OCI-LY1 (cell line): Measurements from ENCODE around the gene NEXMIF.

Source experiments
- H2AFZ ChIP-seq: fragments of 200-600 bp; sonication (generic), shearing (Covaris generic); 2 replicates; pipeline ENCODE4 v1.6.0; 2014; ENCODE audit warnings: antibody characterized with exemption, mild to moderate bottlenecking, low read length
- H3F3A ChIP-seq: fragments of 200-600 bp; sonication (generic), shearing (Covaris generic); 2 replicates; pipeline ENCODE4 v1.6.0; 2014; ENCODE audit warnings: mild to moderate bottlenecking, antibody characterized with exemption, low read length, moderate library complexity; ENCODE audit not compliant: insufficient read depth
- H3K27ac ChIP-seq: fragments of 200-600 bp; sonication (generic); 2 replicates; pipeline ENCODE4 v1.5.1; 2014; ENCODE audit warnings: low read length, mixed run types, mild to moderate bottlenecking, low read depth; ENCODE audit not compliant: poor library complexity, severe bottlenecking
- H3K27me3 ChIP-seq: fragments of 200-600 bp; sonication (generic); 2 replicates; pipeline ENCODE4 v1.6.0; 2014; ENCODE audit warnings: antibody characterized with exemption, mild to moderate bottlenecking, low read length, moderate library complexity; ENCODE audit not compliant: insufficient read depth
- H3K36me3 ChIP-seq: fragments of 200-600 bp; sonication (generic); 2 replicates; pipeline ENCODE4 v1.6.1; 2014; ENCODE audit warnings: mild to moderate bottlenecking, antibody characterized with exemption, low read length, moderate library complexity, mixed read lengths; ENCODE audit not compliant: insufficient read depth
- H3K4me1 ChIP-seq: fragments of 200-600 bp; sonication (generic); 2 replicates; pipeline ENCODE4 v1.5.1; 2014; ENCODE audit warnings: mild to moderate bottlenecking, low read length, moderate library complexity; ENCODE audit not compliant: insufficient read depth, severe bottlenecking
- H3K4me2 ChIP-seq: fragments of 200-600 bp; sonication (generic), shearing (Covaris generic); 2 replicates; pipeline ENCODE4 v1.6.1; 2014; ENCODE audit warnings: low read length
- H3K4me3 ChIP-seq: fragments of 200-600 bp; sonication (generic); 2 replicates; pipeline ENCODE4 v1.5.1; 2014; ENCODE audit warnings: low read length, low read depth, mild to moderate bottlenecking, mixed read lengths; ENCODE audit not compliant: poor library complexity, severe bottlenecking
- H3K79me2 ChIP-seq: fragments of 200-600 bp; shearing (Covaris generic); 2 replicates; pipeline ENCODE4 v1.6.1; 2016; ENCODE audit warnings: mixed run types, low read length, mixed read lengths; ENCODE audit not compliant: insufficient read depth
- H3K9ac ChIP-seq: fragments of 200-600 bp; sonication (generic), shearing (Covaris generic); 2 replicates; pipeline ENCODE4 v1.6.1; 2014; ENCODE audit warnings: mild to moderate bottlenecking, low read length, mixed read lengths
- H3K9me2 ChIP-seq: fragments of 200-600 bp; sonication (generic), shearing (Covaris generic); 2 replicates; pipeline ENCODE4 v1.6.1; 2014; ENCODE audit warnings: low read depth, mild to moderate bottlenecking, low read length, mixed read lengths
- H3K9me3 ChIP-seq: fragments of 200-600 bp; shearing (Covaris generic); 2 replicates; pipeline ENCODE4 v1.6.1; 2014; ENCODE audit warnings: low read length, mixed read lengths
- H4K20me1 ChIP-seq: fragments of 200-600 bp; sonication (generic), shearing (Covaris generic); 2 replicates; pipeline ENCODE4 v1.6.0; 2016; ENCODE audit warnings: mild to moderate bottlenecking, low read length; ENCODE audit not compliant: insufficient read depth
- EZH2 ChIP-seq: fragments of 200-600 bp; sonication (generic), shearing (Covaris generic); IDR thresholded peaks from 2 replicates; pipeline ENCODE4 v1.8.0; 2017; ENCODE audit warnings: borderline replicate concordance, mixed run types, mild to moderate bottlenecking, antibody characterized with exemption, low read length, moderate library complexity, mixed read lengths
- TF ChIP-seq, protein P1 (sequence below): fragments of 200-600 bp; sonication (generic), shearing (Covaris generic); IDR thresholded peaks from 2 replicates; pipeline ENCODE4 v1.5.1; 2017; ENCODE audit warnings: mild to moderate bottlenecking, antibody characterized with exemption, low read length, moderate library complexity, mixed read lengths

The NEXMIF gene

GRCh38 chrX:74922922-74923543 lies 2.2 kb downstream of the NEXMIF start:
- no peaks in the 10 kb centered on the region for H3K4me1 ChIP-seq
- TF ChIP-seq, protein P1, sequence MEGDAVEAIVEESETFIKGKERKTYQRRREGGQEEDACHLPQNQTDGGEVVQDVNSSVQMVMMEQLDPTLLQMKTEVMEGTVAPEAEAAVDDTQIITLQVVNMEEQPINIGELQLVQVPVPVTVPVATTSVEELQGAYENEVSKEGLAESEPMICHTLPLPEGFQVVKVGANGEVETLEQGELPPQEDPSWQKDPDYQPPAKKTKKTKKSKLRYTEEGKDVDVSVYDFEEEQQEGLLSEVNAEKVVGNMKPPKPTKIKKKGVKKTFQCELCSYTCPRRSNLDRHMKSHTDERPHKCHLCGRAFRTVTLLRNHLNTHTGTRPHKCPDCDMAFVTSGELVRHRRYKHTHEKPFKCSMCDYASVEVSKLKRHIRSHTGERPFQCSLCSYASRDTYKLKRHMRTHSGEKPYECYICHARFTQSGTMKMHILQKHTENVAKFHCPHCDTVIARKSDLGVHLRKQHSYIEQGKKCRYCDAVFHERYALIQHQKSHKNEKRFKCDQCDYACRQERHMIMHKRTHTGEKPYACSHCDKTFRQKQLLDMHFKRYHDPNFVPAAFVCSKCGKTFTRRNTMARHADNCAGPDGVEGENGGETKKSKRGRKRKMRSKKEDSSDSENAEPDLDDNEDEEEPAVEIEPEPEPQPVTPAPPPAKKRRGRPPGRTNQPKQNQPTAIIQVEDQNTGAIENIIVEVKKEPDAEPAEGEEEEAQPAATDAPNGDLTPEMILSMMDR, result no peak
- no peak for TF ChIP-seq EZH2
- H3K27ac ChIP-seq, result no peak overlapping the region
- H3K27me3 ChIP-seq, result no peaks in the 10 kb centered on the region
- H3K36me3 ChIP-seq, result no peaks in the 10 kb centered on the region
- H3K4me2 ChIP-seq, result no peak overlapping the region
- H3F3A ChIP-seq, result no peaks in the 10 kb centered on the region
- no peak overlapping the region for H3K9ac ChIP-seq
- H3K79me2 ChIP-seq, result no peaks in the 10 kb centered on the region
- no peak overlapping the region for H2AFZ ChIP-seq
- no peaks in the 10 kb centered on the region for H3K9me3 ChIP-seq
- H3K4me3 ChIP-seq, result no peak overlapping the region
- no peaks in the 10 kb centered on the region for H4K20me1 ChIP-seq
- H3K9me2 ChIP-seq, result no peaks in the 10 kb centered on the region

GRCh38 chrX:74911494-74911893 lies 13.8 kb downstream of the NEXMIF start:
- H3K27ac ChIP-seq, result no peak overlapping the region
- H3K36me3 ChIP-seq, result no peaks in the 10 kb centered on the region
- no peak overlapping the region for H3K9ac ChIP-seq

DNA sequence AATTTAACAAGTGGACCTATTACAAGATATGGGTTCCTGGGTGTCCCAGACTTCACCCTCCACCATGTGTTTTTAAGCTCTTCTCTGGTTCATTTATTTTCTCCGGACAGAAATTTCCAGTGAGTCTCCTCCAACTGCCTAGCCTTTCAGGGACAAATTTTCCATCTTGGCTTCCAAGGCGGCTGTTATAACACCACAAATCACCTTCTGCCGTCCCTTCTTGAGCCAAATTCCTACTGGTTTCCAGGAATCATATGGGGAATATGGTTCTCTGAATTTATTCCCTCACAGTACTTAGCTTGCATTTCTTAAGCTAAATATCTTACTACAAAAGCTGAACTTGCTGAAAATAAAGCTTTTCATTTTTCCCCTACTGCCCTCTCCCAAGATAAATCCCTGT lies 18.8 kb downstream of the NEXMIF start:
- TF ChIP-seq, protein P1, result no peak
- no peak for TF ChIP-seq EZH2

More at GRCh38 chrX:74911494-74911893, 13.8 kb downstream of the NEXMIF start:
- TF ChIP-seq, protein P1, result no peak
- TF ChIP-seq EZH2, result no peak
- Histone ChIP-seq H3K4me1 (no peaks in the 10 kb centered on the region), H3K79me2 (no peaks in the 10 kb centered on the region), H3K9me2 (no peaks in the 10 kb centered on the region), H3K4me3 (no peak overlapping the region), H4K20me1 (no peaks in the 10 kb centered on the region), H2AFZ (no peak overlapping the region), H3K4me2 (no peak overlapping the region), H3K9me3 (no peaks in the 10 kb centered on the region), H3K27me3 (no peaks in the 10 kb centered on the region), H3F3A (no peaks in the 10 kb centered on the region)

More for the DNA sequence above, 18.8 kb downstream of the NEXMIF start:
- H3K9ac ChIP-seq, result no peak overlapping the region
- no peaks in the 10 kb centered on the region for H3K27me3 ChIP-seq
- no peak overlapping the region for H3K4me2 ChIP-seq
- H3K9me3 ChIP-seq, result no peaks in the 10 kb centered on the region
- no peaks in the 10 kb centered on the region for H3K36me3 ChIP-seq
- H3K27ac ChIP-seq, result no peak overlapping the region
- H3F3A ChIP-seq, result no peaks in the 10 kb centered on the region
- no peak overlapping the region for H2AFZ ChIP-seq
- H3K4me1 ChIP-seq, result no peaks in the 10 kb centered on the region
- H3K9me2 ChIP-seq, result no peaks in the 10 kb centered on the region
- H3K4me3 ChIP-seq, result no peak overlapping the region
- no peaks in the 10 kb centered on the region for H3K79me2 ChIP-seq
- no peaks in the 10 kb centered on the region for H4K20me1 ChIP-seq
